Measurements from ENCODE around the gene LUC7L. TPM values are rescaled to one million over a fixed set of nuclear protein-coding genes. Genes with fewer than 3 reads are reported as not detected.
"Not testable (repeated sequence)": the region's sequence is repeated elsewhere in the genome, so short reads cannot be mapped to it uniquely, and the experiment has no call there.

The LUC7L gene
- total RNA-seq, 1 donor from 2014 or later, result 64.6 TPM

DNA sequence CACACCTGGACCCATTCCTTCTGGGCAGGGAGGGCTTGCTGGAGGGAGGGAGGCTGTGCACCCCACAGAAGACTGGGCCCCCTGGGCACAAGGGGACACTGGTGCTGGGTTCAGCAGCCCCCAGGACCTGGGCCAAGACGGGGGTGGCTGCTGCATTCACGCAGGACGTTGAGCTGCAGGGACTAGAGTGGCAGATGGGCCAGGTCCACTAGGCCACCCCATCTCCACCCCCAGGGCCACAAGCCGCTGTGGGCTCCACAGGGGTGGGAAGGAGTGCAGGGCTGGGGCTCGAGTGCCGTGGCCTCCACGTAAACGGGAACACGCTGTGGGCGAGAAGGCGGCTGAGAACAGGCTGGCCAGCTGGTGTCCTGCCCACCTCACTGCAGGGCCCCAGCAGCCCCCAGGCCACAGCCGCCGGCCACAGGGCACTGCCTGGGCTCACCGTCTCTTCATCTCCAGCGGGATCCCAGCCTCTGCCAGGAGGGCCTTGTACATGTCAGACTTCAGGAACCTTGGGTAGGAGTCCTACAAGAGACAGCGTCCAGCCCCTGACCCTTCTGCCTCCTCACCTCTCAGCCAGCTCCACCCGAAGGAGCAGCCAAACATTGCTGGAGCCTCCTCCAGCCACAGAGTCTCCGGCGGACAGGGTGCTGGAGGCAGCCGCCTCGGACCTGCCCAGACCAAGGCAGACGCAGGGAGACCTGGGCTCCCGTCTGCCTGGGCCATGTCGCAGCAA is 40.0 kb upstream of the LUC7L start:
- H3K36me3 Mint-ChIP-seq (ENCODE audit: low read depth), result no peaks in the 10 kb centered on the region
- DNase-seq (ENCODE audit: low spot score), result no peak
- TF ChIP-seq, protein P1, sequence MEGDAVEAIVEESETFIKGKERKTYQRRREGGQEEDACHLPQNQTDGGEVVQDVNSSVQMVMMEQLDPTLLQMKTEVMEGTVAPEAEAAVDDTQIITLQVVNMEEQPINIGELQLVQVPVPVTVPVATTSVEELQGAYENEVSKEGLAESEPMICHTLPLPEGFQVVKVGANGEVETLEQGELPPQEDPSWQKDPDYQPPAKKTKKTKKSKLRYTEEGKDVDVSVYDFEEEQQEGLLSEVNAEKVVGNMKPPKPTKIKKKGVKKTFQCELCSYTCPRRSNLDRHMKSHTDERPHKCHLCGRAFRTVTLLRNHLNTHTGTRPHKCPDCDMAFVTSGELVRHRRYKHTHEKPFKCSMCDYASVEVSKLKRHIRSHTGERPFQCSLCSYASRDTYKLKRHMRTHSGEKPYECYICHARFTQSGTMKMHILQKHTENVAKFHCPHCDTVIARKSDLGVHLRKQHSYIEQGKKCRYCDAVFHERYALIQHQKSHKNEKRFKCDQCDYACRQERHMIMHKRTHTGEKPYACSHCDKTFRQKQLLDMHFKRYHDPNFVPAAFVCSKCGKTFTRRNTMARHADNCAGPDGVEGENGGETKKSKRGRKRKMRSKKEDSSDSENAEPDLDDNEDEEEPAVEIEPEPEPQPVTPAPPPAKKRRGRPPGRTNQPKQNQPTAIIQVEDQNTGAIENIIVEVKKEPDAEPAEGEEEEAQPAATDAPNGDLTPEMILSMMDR (IDR thresholded peaks at IDR 0.05), result no peak
- H3K27me3 Mint-ChIP-seq (ENCODE audit: low read depth), result no peaks in the 10 kb centered on the region
- peaks cover 4% of the 10 kb centered on the region for H3K4me1 Mint-ChIP-seq (ENCODE audit: low read depth)
- no peak overlapping the region for H3K27ac Mint-ChIP-seq (ENCODE audit: unreplicated experiment)
- no peaks in the 10 kb centered on the region for H3K9me3 Mint-ChIP-seq (ENCODE audit: low read depth)
- H3K4me3 Mint-ChIP-seq (ENCODE audit: unreplicated experiment), result no peak overlapping the region

DNA sequence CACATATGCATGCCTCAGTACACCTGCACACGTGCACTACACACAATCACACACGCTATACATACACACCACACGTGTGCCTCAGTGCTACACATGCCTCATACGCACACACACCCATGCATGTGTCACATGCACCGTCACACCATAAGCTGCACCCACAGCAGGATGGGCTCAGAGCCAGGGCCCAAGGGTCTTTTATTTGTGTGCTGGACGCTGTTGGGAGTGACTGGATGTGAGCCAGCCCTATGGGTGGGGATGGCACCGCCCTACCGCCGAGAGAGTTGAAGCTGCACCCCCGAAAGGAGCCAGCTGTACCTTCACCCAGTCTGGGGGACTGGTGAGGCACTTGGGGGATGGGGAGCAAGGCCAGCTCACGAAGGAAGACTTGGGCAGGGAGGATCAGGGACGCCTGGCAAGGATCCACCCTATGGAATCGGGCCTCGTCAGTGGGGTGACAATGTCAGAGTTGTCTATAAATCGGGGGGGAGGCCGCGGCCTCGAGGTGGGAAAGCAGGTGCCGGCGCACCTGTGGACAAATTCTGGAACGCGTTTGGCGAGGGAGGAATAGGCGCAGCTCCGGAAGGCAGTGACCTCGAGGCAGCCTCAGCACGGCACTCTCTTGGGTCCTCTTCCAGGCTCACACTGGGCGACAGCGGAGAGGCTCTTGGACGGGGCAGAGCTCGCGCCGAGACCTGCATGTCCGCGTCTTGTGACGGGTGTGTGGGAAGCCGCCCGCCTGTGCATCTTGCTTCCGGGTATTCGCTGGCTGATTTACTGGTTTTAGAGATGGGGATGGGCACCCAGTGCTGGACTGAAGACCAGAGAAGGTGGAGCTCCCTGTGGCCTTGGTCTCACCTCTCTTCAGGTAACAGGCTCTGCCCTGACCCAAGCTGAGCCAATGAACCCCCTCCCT is 39.1 kb upstream of the LUC7L start:
- TF ChIP-seq, protein P1 (IDR thresholded peaks at IDR 0.05), result no peak
- no peaks in the 10 kb centered on the region for H3K36me3 Mint-ChIP-seq (ENCODE audit: low read depth)
- DNase-seq (ENCODE audit: low spot score), result no peak
- H3K4me3 Mint-ChIP-seq (ENCODE audit: unreplicated experiment), result no peak overlapping the region
- H3K4me1 Mint-ChIP-seq (ENCODE audit: low read depth), result peaks cover 4% of the 10 kb centered on the region
- no peaks in the 10 kb centered on the region for H3K9me3 Mint-ChIP-seq (ENCODE audit: low read depth)
- H3K27me3 Mint-ChIP-seq (ENCODE audit: low read depth), result no peaks in the 10 kb centered on the region
- no peak overlapping the region for H3K27ac Mint-ChIP-seq (ENCODE audit: unreplicated experiment)

DNA sequence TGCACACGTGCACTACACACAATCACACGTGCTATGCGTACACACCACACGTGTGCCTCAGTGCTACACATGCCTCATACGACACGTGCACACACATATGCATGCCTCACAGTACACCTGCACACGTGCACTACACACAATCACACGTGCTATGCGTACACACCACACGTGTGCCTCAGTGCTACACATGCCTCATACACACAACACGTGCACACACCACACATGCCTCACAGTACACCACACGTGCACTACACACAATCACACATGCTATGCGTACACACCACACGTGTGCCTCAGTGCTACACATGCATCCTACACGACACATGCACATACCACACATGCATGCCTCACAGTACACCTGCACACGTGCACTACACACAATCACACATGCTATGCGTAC is 38.3 kb upstream of the LUC7L start:
- H3K4me3 Mint-ChIP-seq (ENCODE audit: unreplicated experiment); H3K27ac Mint-ChIP-seq (ENCODE audit: unreplicated experiment); H3K4me1 Mint-ChIP-seq (ENCODE audit: low read depth); H3K36me3 Mint-ChIP-seq (ENCODE audit: low read depth); DNase-seq (ENCODE audit: low spot score); H3K9me3 Mint-ChIP-seq (ENCODE audit: low read depth); H3K27me3 Mint-ChIP-seq (ENCODE audit: low read depth): not testable (repeated sequence)

DNA sequence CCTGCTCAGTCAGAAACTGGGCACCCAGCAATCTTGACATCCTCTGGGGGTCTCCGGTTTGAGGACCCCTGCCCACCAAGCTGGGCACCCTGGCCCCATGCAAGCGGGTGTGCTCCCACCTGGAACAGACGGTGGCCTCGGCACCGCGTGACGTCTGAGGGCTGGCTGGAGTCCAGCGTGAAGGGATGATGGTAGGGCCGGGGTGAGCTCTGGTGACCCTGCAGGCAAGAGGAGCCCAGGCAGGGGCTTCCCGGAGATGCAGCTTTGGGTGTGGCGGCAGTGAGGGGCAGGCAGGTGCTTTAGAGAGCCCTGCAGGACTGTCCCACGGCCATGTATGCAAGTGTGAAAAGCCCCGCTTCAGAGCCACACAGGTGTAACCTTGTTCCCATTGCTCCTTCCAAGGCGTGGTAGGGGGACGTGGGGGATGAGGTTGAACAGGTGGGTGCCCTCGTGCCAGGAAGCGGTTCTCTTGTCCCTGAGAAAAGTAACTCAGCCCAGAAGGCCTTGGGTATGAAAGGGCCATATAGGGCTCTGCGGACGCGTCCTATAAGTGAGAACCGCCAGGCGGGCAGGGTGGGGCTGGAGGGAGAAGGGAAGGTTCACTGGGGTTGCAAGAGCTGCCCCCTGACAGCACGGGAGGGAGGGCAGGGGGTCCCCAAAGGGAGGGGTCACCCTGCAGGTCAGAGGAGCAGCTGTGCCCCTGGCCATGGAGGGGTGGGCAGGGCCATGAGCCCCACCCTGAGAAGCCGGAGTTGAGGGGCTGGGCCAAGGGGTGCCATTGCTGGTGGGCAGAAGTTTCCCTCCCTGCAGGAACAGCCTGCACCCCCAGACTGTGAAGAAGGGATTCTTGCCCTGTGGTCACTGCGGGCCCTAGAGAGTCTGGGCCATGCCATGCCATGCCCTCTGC is 37.3 kb upstream of the LUC7L start:
- peaks cover 4% of the 10 kb centered on the region for H3K4me1 Mint-ChIP-seq (ENCODE audit: low read depth)
- no peak overlapping the region for H3K4me3 Mint-ChIP-seq (ENCODE audit: unreplicated experiment)
- H3K9me3 Mint-ChIP-seq (ENCODE audit: low read depth), result no peaks in the 10 kb centered on the region
- peaks cover 5% of the 10 kb centered on the region for H3K36me3 Mint-ChIP-seq (ENCODE audit: low read depth)
- no peak overlapping the region for H3K27ac Mint-ChIP-seq (ENCODE audit: unreplicated experiment)
- DNase-seq (ENCODE audit: low spot score), result no peak
- TF ChIP-seq, protein P1 (IDR thresholded peaks at IDR 0.05), result no peak
- H3K27me3 Mint-ChIP-seq (ENCODE audit: low read depth), result no peaks in the 10 kb centered on the region

DNA sequence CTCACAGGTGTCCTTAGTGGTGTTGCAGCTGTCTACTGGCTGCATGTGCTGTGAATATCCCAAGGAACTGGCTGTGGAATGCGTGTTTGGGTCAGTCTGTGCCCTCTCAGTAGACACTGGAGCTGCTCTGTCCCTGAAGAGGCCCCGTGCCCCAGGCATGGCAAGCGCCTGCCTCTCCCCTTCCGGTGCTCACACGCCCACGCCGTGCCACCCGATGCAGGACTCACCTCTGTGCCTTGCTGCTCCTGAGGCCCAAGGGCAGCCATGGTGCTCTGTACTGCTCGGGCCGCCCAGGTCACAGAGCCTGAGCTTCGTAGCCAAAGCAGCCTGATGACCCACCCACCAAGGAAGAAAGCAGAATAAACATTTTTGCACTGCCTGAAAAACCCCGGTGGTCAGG is 36.5 kb upstream of the LUC7L start:
- H3K36me3 Mint-ChIP-seq (ENCODE audit: low read depth), result peaks cover 7% of the 10 kb centered on the region
- no peaks in the 10 kb centered on the region for H3K27me3 Mint-ChIP-seq (ENCODE audit: low read depth)
- no peaks in the 10 kb centered on the region for H3K9me3 Mint-ChIP-seq (ENCODE audit: low read depth)
- H3K4me1 Mint-ChIP-seq (ENCODE audit: low read depth), result peaks cover 4% of the 10 kb centered on the region
- H3K4me3 Mint-ChIP-seq (ENCODE audit: unreplicated experiment), result no peak overlapping the region
- no peak overlapping the region for H3K27ac Mint-ChIP-seq (ENCODE audit: unreplicated experiment)
- TF ChIP-seq, protein P1 (IDR thresholded peaks at IDR 0.05), result no peak
- DNase-seq (ENCODE audit: low spot score), result no peak

Measured in chondrocyte (in vitro differentiated cells).